Measurements from ENCODE around the gene CIRBP.

CIRBP gene

DNA sequence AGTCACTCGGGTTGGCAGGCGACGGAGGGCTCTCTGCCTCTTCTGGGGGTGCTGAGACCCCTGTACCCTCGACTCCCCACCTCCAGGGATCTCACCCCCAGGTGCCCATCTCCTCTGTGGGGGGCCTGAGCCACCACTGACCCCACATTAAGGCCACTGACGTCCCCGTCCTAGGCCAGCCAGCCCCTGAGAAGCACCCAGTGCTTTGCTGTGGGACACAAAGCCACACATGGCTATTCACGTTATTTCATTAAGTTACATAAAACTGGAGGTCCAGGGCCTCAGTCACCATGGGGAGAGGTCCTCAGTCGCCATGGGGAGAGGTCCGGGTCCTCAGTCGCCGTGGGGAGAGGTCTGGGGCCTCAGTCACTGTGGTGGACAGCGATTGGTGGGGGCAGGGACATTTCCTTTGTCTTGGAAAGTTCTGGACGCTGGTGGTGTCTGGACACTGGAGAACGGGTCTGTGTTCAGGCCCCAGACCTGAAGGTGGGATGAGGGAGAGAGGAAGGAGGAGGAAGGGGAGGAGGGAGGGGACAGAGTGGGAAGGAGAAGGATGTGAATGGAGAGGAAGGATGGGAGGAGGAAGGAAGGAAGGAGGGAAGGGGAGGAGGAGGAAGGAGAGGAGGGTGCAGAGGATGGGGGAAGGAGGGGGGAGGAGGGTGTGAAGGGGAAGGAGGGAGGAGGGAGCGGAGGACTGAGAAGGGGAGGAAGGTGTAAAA lies 12.6 kb downstream of the CIRBP start:
- no peak for DNase-seq

- no peak for DNase-seq
Measured at GRCh38 chr19:1282588-1283206, 13.6 kb downstream of the CIRBP start.

DNA sequence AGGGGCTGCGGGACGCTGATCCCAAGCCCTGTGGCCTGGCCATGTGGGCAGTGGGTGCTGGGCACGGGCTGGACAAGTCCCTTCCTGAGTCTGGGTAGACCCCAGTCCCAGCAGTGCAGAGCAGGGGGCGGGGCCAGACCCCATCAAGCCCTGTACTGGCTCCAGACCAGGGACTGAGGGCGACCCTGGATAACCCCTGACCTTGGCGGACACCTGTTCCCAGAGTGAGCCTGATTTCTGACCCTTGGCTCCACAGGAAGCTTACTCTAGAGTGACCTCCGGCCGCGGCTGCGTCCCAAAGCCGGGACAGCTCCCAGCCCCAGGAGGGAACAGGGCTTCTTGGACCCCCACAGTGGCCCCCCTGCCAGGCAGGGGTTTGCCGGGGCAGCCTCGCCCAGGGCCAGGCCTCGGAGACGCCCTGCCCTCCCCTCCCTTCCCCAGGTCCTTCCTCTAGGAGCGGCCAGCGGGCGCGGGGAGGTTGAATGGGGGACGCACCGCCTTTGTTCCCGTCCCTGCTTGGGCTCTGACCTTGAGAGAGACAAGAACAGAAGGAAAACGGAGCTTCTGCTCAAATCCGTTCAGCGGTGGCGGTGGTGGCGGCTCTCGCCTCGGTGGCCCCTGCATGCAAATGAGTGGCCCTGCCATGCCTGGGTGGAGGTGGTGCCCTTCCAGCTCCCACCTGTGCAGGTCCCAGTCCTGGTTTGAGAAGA lies 14.2 kb downstream of the CIRBP start:
- DNase-seq = no peak

DNA sequence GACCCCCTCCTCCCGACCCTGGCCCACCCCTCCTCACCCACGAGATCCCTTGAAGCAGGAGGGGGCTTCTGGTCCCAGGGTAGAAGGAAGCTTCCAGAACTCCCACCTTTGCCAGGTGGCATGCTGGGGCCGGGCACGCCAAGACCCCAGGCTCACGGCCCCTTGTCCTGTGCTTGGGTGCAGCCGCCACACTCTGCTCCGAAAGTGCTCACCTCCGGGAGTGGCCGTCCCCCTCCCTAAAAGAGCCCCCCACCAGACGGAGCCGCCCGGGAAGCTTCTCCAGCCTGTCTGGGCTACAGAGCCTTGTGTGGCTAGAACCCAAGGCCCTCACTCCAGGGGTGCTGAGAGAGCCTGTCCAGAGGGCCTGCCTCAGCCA lies 14.8 kb downstream of the CIRBP start:
- DNase-seq = no peak

- DNase-seq = no peak
Measured at GRCh38 chr19:1284293-1284978, 15.3 kb downstream of the CIRBP start.

DNA sequence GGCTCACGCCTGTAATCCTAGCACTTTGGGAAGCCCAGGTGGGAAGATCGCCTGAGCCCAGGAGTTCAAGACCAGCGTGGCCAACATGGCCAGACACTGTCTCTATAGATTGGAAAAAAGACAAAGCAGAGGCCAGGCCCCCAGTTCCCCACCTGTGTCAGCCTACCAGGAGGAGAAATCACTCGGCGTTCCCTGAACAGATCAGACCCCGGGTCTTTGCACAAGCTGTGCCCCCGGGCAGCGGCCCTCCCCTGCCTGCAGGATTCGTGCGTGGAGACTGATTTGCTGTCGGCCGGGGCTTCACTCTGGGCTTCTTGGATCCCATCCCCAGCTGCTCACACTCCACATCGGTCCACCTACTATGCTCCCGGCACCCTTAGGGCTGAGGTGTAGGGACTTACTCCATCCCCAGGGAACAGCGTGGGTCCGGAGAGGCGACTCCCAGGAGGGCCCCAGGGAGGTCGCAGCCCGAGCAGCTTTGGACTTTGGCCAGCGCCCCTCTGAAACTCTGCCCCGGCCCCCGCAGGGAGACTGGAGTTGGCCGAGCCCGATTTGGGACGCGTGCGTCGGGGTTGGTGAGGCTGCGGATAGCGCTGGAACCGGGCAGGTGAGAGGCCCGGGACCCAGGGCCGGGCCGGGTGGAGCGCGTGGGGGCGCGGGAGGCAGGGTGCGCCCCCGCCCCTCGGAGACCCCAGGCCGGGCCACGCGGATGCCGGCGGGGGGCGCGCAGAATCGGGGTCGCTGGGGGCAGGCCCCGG lies 16.0 kb downstream of the CIRBP start:
- no peak for DNase-seq

DNA sequence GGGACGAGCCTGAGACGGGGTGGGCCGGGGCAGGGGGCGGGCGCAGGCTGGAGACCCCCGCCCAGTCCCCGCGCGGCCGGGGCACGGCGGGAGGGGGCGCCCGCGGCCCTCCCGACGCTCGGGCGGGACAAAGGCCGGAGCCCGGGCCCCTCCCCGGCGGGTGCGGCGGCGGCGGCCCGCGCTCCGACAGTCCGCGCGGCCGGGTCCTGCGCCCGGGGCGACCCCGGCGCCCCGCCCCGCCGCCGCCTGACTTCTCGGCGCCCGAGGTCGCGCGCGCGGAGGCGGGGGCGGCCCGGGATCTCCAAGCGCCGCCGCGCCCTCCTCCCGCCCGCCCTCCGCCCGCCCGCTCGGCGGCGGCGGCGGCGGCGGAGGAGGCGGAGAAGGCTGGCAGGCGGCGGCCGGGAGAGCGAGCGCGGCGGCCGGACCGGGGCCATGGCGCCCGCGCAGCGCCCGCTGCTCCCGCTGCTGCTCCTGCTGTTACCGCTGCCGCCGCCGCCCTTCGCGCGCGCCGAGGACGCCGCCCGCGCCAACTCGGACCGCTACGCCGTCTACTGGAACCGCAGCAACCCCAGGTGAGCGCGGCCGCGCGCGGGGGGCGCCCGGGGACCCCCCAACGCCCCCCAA lies 16.7 kb downstream of the CIRBP start, which contains the start of gene EFNA2:
Gene EFNA2, plus strand, starts transcription at position 137 of the 624 bp plus-strand sequence. Its CDS starts 296 bp downstream, at position 433.
- DNase-seq = no peak

- no peak for DNase-seq
Measured at GRCh38 chr19:1286487-1287353, 17.6 kb downstream of the CIRBP start.

GRCh38 chr19:1287354-1288225 lies 18.5 kb downstream of the CIRBP start:
- no peak for DNase-seq

- no peak for DNase-seq
Measured at GRCh38 chr19:1288226-1288612, 19.1 kb downstream of the CIRBP start.

DNA sequence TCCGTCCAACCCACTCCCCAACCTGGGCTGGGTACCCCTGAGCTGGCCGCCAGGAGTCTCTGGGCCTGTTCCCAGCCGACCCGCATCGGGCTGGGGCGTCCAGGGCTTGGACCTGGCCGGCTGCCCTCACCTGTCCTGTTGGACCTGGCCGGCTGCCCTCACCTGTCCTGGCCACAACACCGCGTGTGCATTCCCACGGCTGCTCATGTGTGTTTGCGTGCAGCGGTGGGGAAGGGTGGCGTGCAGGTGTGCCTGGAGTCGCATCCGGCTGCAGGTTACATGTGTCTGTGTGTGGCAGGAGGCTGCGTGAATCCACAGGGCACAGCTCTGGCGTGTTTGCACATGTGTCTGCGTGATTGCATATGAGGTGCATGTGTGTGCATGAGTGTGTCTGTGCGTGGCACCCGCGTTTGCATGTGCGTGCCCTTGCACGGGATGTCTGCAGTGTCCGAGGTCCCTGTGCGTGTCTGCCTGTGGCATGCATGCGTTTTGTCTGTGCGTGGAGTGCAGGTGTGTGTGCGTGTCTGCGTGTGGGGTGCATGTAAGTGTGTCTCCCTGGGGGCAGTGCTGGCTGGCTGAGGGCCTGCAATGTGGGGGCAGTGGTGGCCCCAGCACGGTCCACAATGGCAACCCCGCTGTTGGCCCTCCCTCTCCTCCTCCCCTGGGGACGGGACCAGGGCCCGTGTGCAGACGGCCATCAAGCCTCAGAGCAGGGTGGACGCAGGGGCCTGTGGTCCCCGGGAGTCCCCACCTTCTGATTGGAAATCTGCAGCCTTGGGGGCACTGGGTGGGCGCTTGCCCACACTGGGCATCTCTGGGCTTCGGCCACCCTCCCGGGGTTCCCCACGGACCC lies 19.9 kb downstream of the CIRBP start:
- no peak for DNase-seq

GRCh38 chr19:1289686-1290025 lies 20.5 kb downstream of the CIRBP start:
- DNase-seq = no peak

GRCh38 chr19:1290196-1290702 lies 21.1 kb downstream of the CIRBP start:
- no peak for DNase-seq

DNA sequence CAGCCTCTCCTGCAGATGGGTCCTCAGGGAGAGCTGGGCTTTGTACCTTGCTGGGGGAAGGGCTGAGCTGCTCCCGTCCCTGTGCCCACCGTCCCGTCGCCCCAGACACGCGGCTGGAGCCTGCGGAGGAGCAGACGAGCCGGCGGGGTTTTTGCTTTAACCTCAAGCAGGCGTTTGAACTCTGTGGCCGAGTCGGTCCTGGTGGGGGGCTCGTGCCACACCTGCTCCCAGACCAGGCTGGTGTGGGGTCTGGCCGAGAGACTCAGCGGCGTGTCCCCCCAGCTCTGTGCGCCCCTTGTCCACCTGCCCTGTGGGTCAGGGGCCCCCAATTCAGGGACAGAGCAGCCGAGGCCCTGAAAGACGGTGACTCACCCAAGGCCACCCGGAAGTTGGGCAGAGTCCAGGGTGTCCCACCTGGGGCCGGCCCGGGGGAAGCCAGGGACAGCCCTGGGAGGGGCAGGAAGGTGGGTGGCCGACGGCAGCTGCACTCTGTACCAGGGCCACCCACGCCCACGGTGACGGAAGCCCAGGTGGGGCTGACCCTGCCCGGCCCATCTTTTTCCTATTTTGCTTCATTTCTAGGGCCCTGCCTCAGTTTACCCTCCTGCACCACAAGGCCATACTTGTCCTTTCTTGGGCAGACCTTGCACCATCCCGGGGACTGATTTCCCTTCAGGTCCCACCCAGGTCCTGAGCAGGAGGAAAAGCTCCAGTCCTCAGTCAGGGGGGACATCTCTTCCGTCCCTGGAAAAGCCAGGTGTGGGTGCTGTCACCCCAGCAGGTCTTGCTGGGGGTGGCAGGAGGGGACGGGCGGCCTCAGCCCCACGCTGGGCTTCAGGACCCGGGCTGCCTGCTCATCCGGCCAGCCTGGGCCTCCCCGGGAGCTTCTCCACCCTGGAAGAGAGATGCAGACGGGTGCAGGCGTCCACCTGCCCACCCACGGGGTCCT lies 21.8 kb downstream of the CIRBP start:
- DNase-seq = no peak

DNA sequence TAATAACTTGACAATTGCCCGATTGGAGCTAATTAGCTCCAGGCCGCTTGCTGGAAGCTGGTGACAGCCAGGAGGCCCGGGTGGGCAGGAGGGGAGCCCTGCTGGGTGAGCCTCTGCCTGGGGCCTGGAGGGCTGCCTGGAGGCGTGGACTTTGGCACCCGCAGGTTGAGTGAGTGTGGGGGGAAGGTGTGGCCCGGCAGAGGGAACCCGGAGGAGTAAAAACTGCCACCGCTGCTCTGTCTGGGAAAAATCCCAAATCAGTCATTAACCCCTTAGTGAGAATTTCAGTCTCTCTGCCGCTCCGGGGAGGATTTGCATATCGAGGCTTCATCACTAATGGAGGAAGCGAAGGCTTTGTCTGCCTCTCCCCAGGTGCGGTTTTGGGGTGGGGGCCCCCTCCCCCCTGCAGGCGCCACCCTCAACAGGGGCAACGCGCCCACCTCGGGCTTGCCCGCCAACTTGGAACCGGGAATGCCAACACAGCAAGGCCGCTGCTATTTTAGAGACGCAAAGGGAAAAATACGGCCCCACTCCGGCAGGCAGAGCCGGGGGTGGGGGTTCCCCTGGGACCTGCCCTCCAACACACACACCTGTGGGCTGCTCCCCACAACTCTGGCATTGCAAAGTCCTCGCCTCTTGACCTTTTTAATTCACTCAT lies 22.8 kb downstream of the CIRBP start:
- DNase-seq = no peak

DNA sequence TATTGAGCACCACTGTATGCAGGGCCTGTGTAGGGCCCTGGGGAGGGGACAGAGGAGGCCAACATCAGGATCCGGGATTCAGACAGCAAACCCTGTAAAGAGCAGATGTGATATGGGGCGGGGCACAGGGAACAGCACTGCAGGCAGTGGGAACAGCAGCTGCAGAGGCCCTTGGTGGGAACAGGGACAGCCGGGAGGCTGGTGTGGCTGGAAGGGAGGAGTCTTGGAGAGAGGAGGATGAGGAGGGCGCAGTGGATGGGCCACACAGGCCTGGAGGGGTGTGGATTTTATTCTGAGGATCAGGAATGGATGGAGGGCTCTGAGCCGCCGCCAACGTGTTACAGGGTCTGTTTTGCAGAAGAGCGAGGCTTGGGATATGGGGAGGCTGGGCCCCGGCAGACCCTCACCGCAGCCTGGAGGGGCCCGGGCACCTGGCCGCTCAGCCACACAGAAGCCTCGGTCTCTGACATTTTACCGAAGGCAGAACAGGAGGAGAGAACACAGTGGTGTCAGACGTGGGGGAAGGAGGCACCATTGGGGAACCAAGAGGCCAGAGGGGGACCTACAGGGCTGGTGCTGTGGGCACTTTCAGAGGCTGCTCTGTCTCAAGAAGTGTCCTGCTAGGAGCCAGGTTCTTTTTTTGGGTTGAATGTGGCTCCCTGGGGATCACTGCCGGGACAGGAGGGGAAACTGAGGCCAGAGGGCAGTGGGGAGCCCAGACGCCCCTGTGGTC lies 23.5 kb downstream of the CIRBP start:
- no peak for DNase-seq

Measured in Kasumi-1 (cell line).